ENCODE measurements around the gene ANGPTL4.

Gene ANGPTL4

GRCh38 chr19:8391198-8392016, 27.5 kb downstream of the ANGPTL4 start:
- no peak for TF ChIP-seq CTCF (IDR thresholded peaks at IDR 0.05; ENCODE audit: low read depth, low read length)
- no peak for DNase-seq (ENCODE audit: low read depth in 2 of 2)
- H3K4me3 ChIP-seq (replicated peaks in 1 of 2; ENCODE audit: low read depth in 2 of 2, low read length in 2 of 2) = peak overlapping the region in 1 of 2 donors; percentile 15

GRCh38 chr19:8392017-8392591, 28.1 kb downstream of the ANGPTL4 start:
- H3K4me3 ChIP-seq (replicated peaks in 1 of 2; ENCODE audit: low read depth in 2 of 2, low read length in 2 of 2) = no peak overlapping the region
- TF ChIP-seq CTCF (IDR thresholded peaks at IDR 0.05; ENCODE audit: low read depth, low read length) = no peak
- peak in 1 of 2 donors; percentile 39 for DNase-seq (ENCODE audit: low read depth in 2 of 2)

- TF ChIP-seq CTCF (IDR thresholded peaks at IDR 0.05; ENCODE audit: low read depth, low read length) = no peak
- no peak overlapping the region for H3K4me3 ChIP-seq (replicated peaks in 1 of 2; ENCODE audit: low read depth in 2 of 2, low read length in 2 of 2)
- DNase-seq (ENCODE audit: low read depth in 2 of 2) = no peak
These were observed 29.4 kb downstream of the ANGPTL4 start for GRCh38 chr19:8393192-8393870.

GRCh38 chr19:8393871-8394250, 29.9 kb downstream of the ANGPTL4 start:
- TF ChIP-seq CTCF (IDR thresholded peaks at IDR 0.05; ENCODE audit: low read depth, low read length) = no peak

GRCh38 chr19:8395621-8396082, 31.7 kb downstream of the ANGPTL4 start:
- H3K4me3 ChIP-seq (replicated peaks in 1 of 2; ENCODE audit: low read depth in 2 of 2, low read length in 2 of 2) = no peak overlapping the region
- no peak for TF ChIP-seq CTCF (IDR thresholded peaks at IDR 0.05; ENCODE audit: low read depth, low read length)
- DNase-seq (ENCODE audit: low read depth in 2 of 2) = no peak

More at GRCh38 chr19:8393871-8394250, 29.9 kb downstream of the ANGPTL4 start:
- DNase-seq (ENCODE audit: low read depth in 2 of 2) = no peak
- H3K4me3 ChIP-seq (replicated peaks in 1 of 2; ENCODE audit: low read depth in 2 of 2, low read length in 2 of 2) = no peak overlapping the region

- no peak for TF ChIP-seq CTCF (IDR thresholded peaks at IDR 0.05; ENCODE audit: low read depth, low read length)
- DNase-seq (ENCODE audit: low read depth in 2 of 2) = no peak
- H3K4me3 ChIP-seq (replicated peaks in 1 of 2; ENCODE audit: low read depth in 2 of 2, low read length in 2 of 2) = no peak overlapping the region
These were observed 32.2 kb downstream of the ANGPTL4 start for GRCh38 chr19:8396185-8396562.

Data from cardiac fibroblast (primary cell).